HG03571 (cell line): ENCODE measurements around the gene BOD1.
"Not testable (repeated sequence)": the region's sequence is repeated elsewhere in the genome, so short reads cannot be mapped to it uniquely, and the experiment has no call there.

Source experiments
- ATAC-seq: cut with Tn5 transposase; IDR thresholded peaks from one replicate; pipeline ENCODE4 v1.9.1; 2021; ENCODE audit not compliant: unreplicated experiment

BOD1 gene

DNA sequence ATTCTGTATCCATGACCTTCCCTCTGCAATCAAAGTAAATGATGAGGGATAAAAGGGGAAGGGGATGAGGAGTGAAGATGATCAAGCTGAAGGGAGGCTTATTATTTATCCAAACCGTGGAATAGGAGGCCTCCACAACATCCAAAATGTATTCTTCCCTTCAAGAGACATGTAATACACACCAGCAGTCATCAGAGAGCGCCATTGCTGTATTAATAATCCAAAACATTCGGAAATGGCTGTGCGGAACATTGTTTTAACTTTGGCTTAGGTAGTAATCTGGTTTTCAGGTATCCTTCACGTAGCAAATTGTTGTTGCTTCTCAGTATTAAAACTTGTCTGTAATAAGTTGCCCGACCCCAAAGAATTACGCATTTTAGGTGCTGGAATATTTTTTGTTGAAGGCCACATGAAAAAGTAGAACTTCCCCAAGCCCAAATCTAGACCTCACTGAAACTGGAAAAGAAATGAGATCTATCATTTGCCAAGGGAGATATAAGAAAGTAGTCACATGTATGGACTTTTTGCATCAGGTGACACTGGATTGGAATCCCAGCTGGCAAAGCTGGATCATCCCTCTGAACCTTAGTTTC lies 2.6 kb upstream of the BOD1 start:
- no peak for ATAC-seq

DNA sequence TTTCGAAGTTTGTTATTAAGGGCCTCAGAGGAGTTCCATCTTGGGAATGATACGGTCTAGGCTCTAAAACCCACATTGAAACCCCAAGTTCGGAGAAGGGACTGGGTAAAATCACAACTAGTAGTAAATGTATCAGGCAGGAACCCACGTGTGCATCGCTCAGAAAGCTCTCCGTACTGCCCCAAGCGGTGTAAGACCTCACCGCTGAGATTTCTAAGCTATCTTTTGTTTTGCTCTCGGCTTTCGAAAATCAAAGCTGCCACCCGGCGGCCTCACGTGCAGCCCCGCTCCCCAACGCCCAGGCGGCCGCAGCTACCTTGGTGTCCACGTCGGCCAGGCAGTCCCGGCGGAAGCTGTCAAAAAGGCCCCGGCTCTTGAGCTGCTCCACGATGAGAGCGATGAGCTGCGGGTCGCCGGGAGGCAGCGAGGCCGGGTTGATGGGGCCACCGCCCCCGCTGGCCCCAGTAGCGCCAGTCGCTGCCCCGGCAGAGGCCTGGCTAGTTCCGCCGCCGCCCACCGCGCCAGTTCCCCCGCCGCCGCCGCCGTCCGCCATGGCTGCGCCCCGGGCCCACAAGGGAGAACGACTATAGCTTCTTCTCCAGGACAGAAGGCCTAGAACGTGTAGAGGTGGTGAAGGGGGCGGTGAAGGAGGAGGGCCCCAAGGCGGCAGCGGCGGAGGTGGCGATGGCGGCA lies 420 bp downstream of the BOD1 start:
- peak; percentile 51 for ATAC-seq

GRCh38 chr5:173614591-173614990 lies 1.9 kb downstream of the BOD1 start:
- no peak for ATAC-seq

DNA sequence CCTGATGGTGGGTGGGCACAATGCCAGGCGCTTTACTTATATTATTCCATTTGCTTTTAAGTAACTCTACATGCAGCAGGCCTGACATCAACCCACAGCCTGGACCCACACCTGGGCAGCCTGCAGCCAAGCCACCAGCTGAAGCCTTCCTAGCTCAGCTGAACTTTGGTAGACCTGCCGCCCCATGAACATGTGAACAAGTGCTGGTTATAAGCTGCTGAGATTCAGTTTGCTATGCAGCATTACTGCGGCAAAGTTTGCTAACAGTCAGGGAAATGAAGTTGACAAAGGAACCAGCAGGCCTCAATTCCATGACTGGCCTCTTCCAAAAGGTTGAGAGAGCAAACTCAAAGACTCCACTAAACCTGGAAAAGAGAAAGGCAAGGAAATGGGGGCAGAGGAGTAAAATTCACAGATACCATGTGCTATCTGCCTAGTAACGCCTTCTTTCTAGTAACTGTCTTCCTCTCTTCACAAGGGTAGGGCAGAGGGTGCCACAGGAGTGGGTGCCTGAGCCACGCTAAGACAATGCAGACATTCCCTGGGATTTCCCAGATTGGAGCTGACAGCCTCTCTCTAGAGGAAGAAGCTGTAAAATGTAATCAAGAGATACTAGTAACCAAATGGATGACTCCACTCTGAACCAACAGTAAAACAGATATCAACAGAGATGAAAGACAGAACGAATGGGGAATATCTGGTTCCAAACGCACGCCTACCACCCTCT lies 2.9 kb downstream of the BOD1 start:
- ATAC-seq = no peak

DNA sequence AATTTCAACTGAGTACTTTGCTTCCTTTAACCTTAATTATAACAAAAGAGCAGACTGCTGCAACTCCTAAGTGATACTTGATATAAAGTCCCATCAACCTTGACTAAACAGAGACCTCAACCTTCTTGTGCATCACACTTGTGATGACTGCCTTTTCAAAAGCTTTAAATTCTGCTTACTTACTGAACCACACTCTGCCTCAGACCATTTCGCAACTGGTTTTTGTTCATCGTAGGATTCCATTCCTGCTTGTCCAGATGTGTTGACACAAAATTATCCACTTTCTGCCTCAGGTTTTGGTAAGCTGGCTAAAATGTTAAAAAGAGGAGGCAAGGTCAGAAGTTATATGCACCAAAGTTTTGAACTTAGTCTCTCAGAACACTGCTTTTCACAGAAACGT lies 3.5 kb downstream of the BOD1 start:
- ATAC-seq = no peak

DNA sequence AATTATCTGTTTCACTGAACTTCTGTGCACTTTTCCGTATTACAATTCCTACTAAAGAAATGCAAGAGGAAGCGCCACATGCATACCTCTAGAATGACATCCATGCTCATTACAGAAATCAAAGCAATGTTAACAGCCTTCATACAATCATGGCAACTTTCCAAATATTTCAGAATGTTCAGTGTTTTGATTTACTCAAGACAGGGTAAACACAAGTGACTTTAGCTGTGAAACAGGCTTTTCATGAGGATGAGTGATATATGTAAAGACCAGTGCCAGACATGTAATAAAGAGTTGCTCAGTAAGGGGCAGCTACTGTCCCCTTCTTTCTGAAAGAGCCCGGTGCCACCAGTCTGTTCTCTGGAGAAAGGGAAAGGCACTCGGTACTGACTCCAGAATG lies 4.7 kb downstream of the BOD1 start:
- no peak for ATAC-seq

- ATAC-seq = no peak
Observed at GRCh38 chr5:173604141-173604540, 12.3 kb downstream of the BOD1 start.

- no peak for ATAC-seq
Observed at GRCh38 chr5:173602423-173602822, 14.0 kb downstream of the BOD1 start.

DNA sequence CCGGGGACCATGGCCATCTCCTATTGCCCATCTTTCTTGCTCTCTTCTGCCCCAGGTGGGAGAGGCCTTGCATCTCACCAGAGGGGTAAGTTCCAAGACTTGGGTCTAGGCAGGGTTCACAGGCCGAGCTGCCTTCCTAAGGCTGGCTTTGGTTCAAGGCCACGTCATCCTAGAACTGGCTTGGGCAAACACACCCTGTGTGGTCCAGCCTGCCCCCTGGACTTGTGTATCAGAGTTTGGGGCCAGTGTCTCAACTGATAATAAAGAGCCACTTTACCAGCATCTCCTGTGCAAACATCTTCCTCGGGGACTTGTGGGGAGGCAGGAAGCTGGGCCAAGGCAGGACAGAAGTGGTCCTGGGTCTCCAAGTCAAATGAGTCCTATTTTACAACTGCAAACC lies 17.8 kb downstream of the BOD1 start:
- ATAC-seq = no peak

- no peak for ATAC-seq
Observed at GRCh38 chr5:173597304-173597703, 19.1 kb downstream of the BOD1 start.

DNA sequence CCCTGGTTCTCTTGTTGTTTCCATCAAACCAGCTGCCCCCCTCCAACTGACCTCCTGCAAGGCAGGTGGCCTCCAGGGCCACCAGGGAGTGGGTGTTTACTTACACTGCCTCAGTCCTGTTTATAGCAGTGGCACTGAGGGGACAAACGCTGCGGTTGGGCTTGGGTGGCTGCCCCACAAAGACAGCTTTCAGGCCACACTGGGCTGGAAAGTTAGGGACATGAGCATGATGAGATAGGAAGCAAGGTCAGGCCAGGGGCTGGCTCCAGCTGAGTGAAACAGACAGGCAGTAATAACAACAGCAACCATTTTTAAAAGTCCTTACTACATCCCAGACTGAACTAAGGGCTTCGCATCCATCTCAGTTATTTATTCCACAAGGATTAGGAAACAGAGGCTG lies 20.6 kb downstream of the BOD1 start:
- ATAC-seq = no peak

DNA sequence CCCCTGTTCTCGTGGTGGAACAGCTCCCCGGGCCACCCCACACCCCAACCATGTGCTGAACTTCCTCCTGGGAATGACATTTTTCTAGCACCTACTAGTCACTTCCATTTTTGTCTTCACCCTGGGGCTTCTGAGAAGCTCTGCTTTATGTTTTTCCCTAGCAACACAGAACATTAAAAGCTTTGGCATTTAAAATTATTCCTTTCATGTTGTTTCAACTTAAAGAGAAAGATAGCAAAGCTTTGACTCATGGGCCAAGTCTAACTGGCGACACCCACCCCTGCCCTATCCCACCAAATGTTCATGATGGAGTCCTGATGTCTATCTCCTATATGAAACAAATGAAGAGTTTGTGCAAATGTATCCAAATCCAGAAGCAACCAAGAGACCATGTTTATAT lies 22.4 kb downstream of the BOD1 start:
- no peak for ATAC-seq

- no peak for ATAC-seq
Observed at GRCh38 chr5:173592050-173592669, 24.3 kb downstream of the BOD1 start.

GRCh38 chr5:173591056-173591514 lies 25.4 kb downstream of the BOD1 start:
- ATAC-seq = no peak

DNA sequence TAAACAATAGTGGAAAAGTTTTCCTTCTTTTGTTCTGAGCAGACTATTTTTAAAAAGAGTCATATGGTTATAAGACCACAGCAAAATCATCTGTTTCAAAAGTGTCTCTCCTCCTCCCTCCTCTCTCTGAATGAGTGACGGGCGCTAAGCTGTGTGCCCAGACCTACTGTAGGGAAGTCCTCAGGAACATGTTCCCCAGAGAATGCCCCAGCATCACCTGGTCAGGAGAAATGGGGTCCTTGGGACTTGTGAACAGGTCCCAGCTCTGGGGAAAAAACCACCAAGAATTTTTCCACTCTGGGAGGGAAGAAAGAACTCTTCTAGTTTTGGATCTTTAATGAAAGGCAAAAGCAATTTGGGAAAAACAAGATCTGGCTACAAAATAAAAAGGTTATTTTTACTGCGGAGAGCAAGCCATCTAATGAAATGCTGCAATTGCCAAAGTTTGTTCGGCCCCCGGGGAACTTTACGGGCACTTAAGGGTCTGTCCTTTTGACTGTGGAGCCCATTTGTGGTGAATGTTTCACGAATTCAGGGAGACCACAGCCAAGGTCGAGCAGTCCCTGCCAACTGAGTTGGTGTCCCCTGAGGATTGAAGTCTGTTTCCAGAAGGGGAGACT lies 25.9 kb downstream of the BOD1 start:
- ATAC-seq = no peak

GRCh38 chr5:173586133-173586532 lies 30.3 kb downstream of the BOD1 start:
- not testable (repeated sequence) for ATAC-seq

GRCh38 chr5:173583346-173583745 lies 33.1 kb downstream of the BOD1 start:
- ATAC-seq = no peak

GRCh38 chr5:173582216-173583111 lies 34.0 kb downstream of the BOD1 start:
- no peak for ATAC-seq

DNA sequence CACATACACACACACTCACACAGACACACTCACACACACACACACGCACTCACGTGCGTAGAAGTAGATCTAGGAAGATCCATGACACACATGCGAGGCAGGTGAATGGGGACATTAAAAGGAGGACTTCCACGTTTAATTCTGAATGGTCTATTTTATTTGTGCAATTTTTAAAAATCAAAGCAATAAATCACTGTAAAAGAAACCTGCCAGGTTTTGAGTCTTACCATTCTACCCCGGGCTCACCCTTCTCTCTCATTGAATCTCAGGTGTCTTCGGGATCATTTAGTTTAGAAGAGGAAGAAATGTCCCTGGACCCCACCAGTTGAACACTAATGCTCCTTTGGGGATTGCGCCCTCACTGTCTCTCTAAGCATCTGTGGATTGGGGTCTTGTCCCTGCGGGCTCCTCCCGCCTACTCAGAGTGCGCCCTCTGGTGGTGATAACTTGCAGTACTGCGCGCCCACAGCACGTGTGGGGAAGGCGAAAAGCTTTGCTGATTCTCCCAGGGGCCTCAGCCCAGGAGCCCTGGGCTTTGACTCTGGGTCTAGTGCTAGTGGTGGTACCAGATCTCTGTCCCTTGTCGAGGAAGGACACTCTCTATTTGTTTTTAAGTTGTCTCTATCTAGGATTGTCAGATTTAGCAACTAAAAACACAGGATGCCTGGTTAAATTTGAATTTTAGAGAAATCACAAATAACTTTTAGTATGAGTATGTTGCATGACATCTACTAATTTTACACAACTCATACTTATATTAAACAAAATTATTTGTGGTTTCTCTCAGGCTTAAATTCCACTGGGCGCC lies 34.8 kb downstream of the BOD1 start:
- ATAC-seq = no peak
